ENCODE results near the gene PEAR1. TPM values are rescaled to one million over a fixed set of nuclear protein-coding genes. Genes with fewer than 3 reads are reported as not detected.

Gene PEAR1
- total RNA-seq, 1 donor from 2014 or later: 0.05 TPM

DNA sequence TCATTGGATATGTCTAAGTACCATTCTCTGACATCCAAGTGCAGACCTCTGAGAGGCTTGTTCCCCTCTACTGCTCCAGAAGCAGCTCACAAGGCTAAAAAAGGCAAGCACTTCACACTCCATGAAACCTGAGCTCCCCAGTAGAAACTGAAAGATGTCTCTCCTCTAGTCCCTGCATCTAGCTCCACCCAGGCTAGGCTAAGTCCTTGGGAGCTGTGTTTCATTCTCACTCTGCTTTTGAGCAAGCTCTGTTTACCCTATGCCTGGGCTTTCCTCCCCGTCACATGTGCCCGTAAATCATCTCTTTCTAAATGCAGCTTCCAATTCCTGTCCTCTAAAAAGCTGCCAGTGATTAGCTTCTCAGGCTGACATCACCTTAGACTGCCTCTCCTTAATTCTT is 65.9 kb downstream of the PEAR1 start:
- DNase-seq (ENCODE audit: low read depth): peak; percentile 42

DNA sequence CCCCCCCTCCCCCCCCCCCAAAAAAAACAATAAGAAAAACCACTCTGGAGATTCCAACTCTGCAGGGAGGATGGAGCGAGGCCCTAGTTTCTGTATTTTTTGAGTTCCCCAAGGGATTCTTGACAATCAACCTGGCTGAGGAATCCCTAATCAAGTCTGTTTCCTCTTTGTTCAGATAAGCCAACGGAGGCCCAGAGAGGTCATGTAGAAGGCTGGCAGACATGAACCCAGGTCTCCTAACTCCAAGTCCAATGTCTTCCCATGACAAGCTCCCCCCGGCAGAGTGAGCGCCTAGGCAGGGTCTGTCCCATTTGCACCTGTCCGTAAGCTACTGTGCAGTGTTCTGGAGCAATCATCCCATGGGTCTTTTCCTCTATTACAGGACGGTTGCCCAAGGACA is 66.4 kb downstream of the PEAR1 start:
- DNase-seq (ENCODE audit: low read depth): no peak

- peak; percentile 19 for DNase-seq (ENCODE audit: low read depth)
These were observed 68.2 kb downstream of the PEAR1 start for GRCh38 chr1:156961709-156962108.

GRCh38 chr1:156963621-156964020 is 70.1 kb downstream of the PEAR1 start:
- DNase-seq (ENCODE audit: low read depth): no peak

GRCh38 chr1:156964441-156964840 is 70.9 kb downstream of the PEAR1 start:
- DNase-seq (ENCODE audit: low read depth): no peak

MicroRNA genes within 50 kb of the gene (microRNA counts, 767-probe panel; counts per million panel counts)
- not detected for microRNA hsa-miR-765

Small RNAs within 50 kb of the gene (microRNA-seq; reads per million reads assigned to microRNA genes)
- not detected for gene MIR765

Other genes with a start within 250 kb of the PEAR1 start
- gene NES, start 216.3 kb upstream of the PEAR1 start, total RNA-seq: 1,770 and 2,264 TPM in 2 replicates
- 5.3 and 6.2 TPM in 2 replicates for gene CRABP2, start 188.1 kb upstream of the PEAR1 start, total RNA-seq
- gene METTL25B, start 165.2 kb upstream of the PEAR1 start, total RNA-seq: 8.9 and 13.5 TPM in 2 replicates
- 12.8 and 19.7 TPM in 2 replicates for gene ISG20L2, start 165.0 kb upstream of the PEAR1 start, total RNA-seq
- gene MRPL24, start 152.6 kb upstream of the PEAR1 start, total RNA-seq: 60.6 and 65.6 TPM in 2 replicates
- 299 and 305 TPM in 2 replicates for gene HDGF, start 142.0 kb upstream of the PEAR1 start, total RNA-seq
- gene PRCC, start 126.2 kb upstream of the PEAR1 start, total RNA-seq: 50.1 and 52.6 TPM in 2 replicates
- not detected in 2 replicates for gene SH2D2A, start 76.9 kb upstream of the PEAR1 start, total RNA-seq
- gene INSRR, start 34.6 kb upstream of the PEAR1 start, total RNA-seq: 0.05 TPM in 1 of 2 replicates, not detected in the other
- 0.10 and 2.5 TPM in 2 replicates for gene NTRK1, start 32.9 kb upstream of the PEAR1 start, total RNA-seq
- gene LRRC71, start 26.9 kb downstream of the PEAR1 start, total RNA-seq: not detected in 2 replicates
- gene ARHGEF11, start 152.0 kb downstream of the PEAR1 start, total RNA-seq: 19.3 and 22.0 TPM in 2 replicates
- not detected in 2 replicates for gene ETV3L, start 206.1 kb downstream of the PEAR1 start, total RNA-seq
- gene ETV3, start 244.7 kb downstream of the PEAR1 start, total RNA-seq: 9.7 and 11.7 TPM in 2 replicates